Heart right ventricle (tissue), 16 donors: ENCODE data around the gene KIRREL1. TPM values are rescaled to one million over a fixed set of nuclear protein-coding genes. Genes with fewer than 3 reads are reported as not detected.

ENCODE experiments used
- ATAC-seq, 8 donors: fragments of 200-7000 bp; cut with Tn5 transposase; one replicate each; pipeline ENCODE4 v1.9.1; 2020; ENCODE audit warnings: mild to moderate bottlenecking in 8 of 8, moderate library complexity in 8 of 8, moderate number of reproducible peaks in 1 of 8
- DNase-seq, 2 donors: peaks; one replicate each; pipeline ENCODE4 v3.0.0-alpha.2; 2020
- H3K27ac ChIP-seq, 10 donors: fragments of 200-600 bp; sonication (generic) in 2 of 10; one replicate each; pipeline versions ENCODE4 v1.5.0 to v1.8.0; 2020 to 2022; ENCODE audit warnings: mild to moderate bottlenecking in 3 of 10
- H3K27me3 ChIP-seq, 7 donors: fragments of 200-600 bp; one replicate each; pipeline ENCODE4 v1.8.0; 2021 to 2022; ENCODE audit warnings: mild to moderate bottlenecking in 2 of 7
- H3K36me3 ChIP-seq, 9 donors: fragments of 200-600 bp; sonication (generic) in 1 of 9; one replicate each; pipeline versions ENCODE4 v1.5.0 to v1.8.0; 2020 to 2022; ENCODE audit warnings: mild to moderate bottlenecking in 2 of 9
- H3K4me1 ChIP-seq, 9 donors: fragments of 200-600 bp; sonication (generic) in 1 of 9; one replicate each; pipeline versions ENCODE4 v1.5.0 to v1.8.0; 2020 to 2022; ENCODE audit warnings: mild to moderate bottlenecking in 4 of 9
- H3K4me3 ChIP-seq, 10 donors: fragments of 200-600 bp; sonication (generic) in 2 of 10; one replicate each; pipeline versions ENCODE4 v1.5.0 to v1.8.0; 2020 to 2022; ENCODE audit warnings: mild to moderate bottlenecking in 7 of 10, moderate library complexity in 2 of 10
- H3K9me3 ChIP-seq, 11 donors: fragments of 200-600 bp in 10 of 11; sonication (generic) in 2 of 11; one replicate each; pipeline versions ENCODE4 v1.5.0 to v1.8.0; 2013 to 2022; ENCODE audit warnings: mild to moderate bottlenecking in 2 of 11, control low read depth in 1 of 11, moderate library complexity in 1 of 11
- CTCF ChIP-seq, 9 donors: fragments of 200-600 bp; sonication (generic) in 2 of 9; IDR thresholded peaks; one replicate each; pipeline versions ENCODE4 v1.5.0 to v1.8.0; 2021 to 2022; ENCODE audit warnings: antibody characterized with exemption in 9 of 9, mild to moderate bottlenecking in 5 of 9, moderate library complexity in 1 of 9
- WGBS, 2 donors: extraction: QIAGEN DNeasy Blood & Tissue Kit; methylation state at CpG; one replicate each; pipeline ENCODE4 v1.1.7; 2013; ENCODE audit warnings: inconsistent platforms in 1 of 2; 5-methylcytosine and 5-hydroxymethylcytosine counted together
- intact Hi-C, 10 donors: fragments of 100-400 bp; cut with DNase I; formaldehyde crosslinking; loops; one replicate each; pipeline versions ENCODE4 v1.11.1 to v1.14.2; 2022
- polyA plus RNA-seq, 2 donors: library from polyadenylated mRNA; stranded (reverse); fragments of 200-250 nt; gene quantifications; one replicate each; pipeline ENCODE4 v1.2.3, GENCODE V29; 2013
- total RNA-seq, 10 donors: library from RNA; stranded (reverse); fragmentation: NEBNext Ultra II Directional in 3 of 10; extraction: Animal tissue kit (Norgen Biotek cat#: 25700) in 3 of 10; gene quantifications; one replicate each; pipeline versions ENCODE4 v1.2.1 to v1.2.4, GENCODE V29; 2021 to 2023
- donor health status: Arrhythmogenic right ventricular cardiomyopathy.
- donor health status: ischemic (EF 13 %, LVEDD 7.1; RV severe dilation, severe dysfunction).
- donor health status: healthy with polysubstance abuse.
- donor health status: DM: no; HTN: yes; CAD: no.
- donor health status: DM: no; HTN: no; CAD: no.
- donor health status: ischemic (EF 25% LVEDD 6.9; RV normal size, moderate dysfunction).
- donor health status: ischemic (EF 25% LVEDD 5.7; RV mildly dilated, moderate dysfunction).
- donor health status: healthy.
- donor health status: DM: yes; HTN: yes; CAD: no.
- donor health status: Ischemic cardiomyopathy.
- donor health status: ischemic (EF 35%, LVEDD 5.7; RV mildly dilated, moderate dysfunction).
- donor health status: nonischemic (EF 11% LVEDD 7.7; RV severe dilation, severe dysfunction).
- donor health status: DM: yes; HTN: yes; CAD: no.
- donor health status: PGD.
- donor health status: ischemic (EF 29% LVEDD 5.4; RV normal size, mild dysfunction).
- donor health status: nonischemic (EF 23%, LVEDD 6.1; RV moderate dilation, normal function).

KIRREL1 gene
- total and polyA plus RNA-seq, 12 donors, result 4.1 to 14.7 (median 7.4) TPM

DNA sequence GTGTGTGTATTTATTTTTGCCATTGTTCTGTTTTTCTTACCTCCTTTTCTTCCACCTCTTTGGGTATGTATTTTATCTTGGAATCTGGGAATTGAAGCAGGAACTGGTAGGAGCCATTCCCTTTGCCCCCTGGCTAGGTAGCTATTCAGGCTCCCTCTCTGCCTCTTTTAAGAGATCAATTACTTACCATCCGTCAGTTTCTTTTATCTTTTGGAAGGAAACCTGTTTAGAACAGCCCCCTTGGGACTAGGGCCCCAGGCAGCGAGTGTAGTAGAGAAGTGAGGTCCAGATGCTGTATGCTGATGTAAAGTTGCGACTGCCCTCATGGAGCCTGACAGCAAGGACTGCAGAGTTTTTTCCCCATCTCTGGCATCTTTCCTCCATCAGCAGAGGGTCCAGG is 41.6 kb downstream of the KIRREL1 start:
- DNase-seq, result no peak
- peaks cover 0 to 14% (median 0%) of the 10 kb centered on the region in 9 donors for H3K36me3 ChIP-seq
- peaks cover 2 to 54% (median 29%) of the 10 kb centered on the region in 9 donors for H3K4me1 ChIP-seq
- no peaks in the 10 kb centered on the region for H3K27me3 ChIP-seq
- H3K27ac ChIP-seq, result peak overlapping the region in 1 of 10 donors; percentile 9
- no peak overlapping the region for H3K4me3 ChIP-seq
- H3K9me3 ChIP-seq, result no peaks in the 10 kb centered on the region
- ATAC-seq, result no peak
- no peak for TF ChIP-seq CTCF (IDR thresholded peaks at IDR 0.05)
- intact Hi-C loops, result loop anchor here in 3 of 10 donors (2.0 to 5.0 kb wide), 3 partner anchors 38 to 43 kb away; partner anchors contain the start of gene KIRREL1 (in 2 of the 3)
- WGBS, 2 donors, result 69 to 70% methylated on average over 3 of the region's 3 CpGs

DNA sequence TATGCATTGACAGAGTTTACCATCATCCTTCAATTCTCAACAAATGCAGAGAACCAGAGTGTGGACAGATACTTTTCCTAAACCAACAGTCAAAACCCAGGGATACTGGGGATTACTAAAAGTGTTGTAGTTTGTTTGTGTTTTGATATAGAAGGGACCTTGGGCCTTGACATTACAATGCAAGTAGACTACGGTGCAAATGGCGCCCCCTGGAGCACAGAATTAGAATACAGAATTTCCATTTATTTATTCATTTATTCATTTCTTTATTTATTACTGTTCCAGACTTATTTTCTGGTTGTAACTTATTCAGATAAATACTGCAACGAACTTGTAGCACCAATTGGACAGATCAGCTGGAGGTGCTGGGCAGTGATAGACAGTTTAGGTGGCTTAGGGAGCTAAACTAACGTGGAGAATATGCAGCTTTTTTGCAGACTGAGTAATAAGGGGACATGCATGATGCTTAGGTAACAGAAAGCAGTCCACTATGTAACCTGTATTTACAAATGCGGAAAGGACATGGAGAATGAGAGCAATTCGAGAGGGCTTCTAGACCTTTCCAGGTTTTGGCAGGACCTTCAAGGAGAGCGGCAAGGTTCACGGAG is 42.6 kb downstream of the KIRREL1 start:
- 55 to 61% methylated on average over 8 of the region's 8 CpGs for WGBS, 2 donors
- intact Hi-C loops, result loop anchor here in 9 of 10 donors (1.0 to 5.0 kb wide), 6 partner anchors 39 to 51 kb away; partner anchors contain the start of gene KIRREL1 (in 5 of the 9)
- Histone ChIP-seq H3K36me3 (peaks cover 0 to 7% (median 0%) of the 10 kb centered on the region in 9 donors), H3K9me3 (no peaks in the 10 kb centered on the region), H3K4me3 (no peak overlapping the region), H3K27me3 (no peaks in the 10 kb centered on the region), H3K4me1 (peaks cover 2 to 54% (median 29%) of the 10 kb centered on the region in 9 donors), H3K27ac (peak overlapping the region in 1 of 10 donors; percentile 9)
- DNase-seq, result peak in 1 of 2 donors; percentile 35
- ATAC-seq, result peak in 5 of 8 donors; percentile 24 to 55 (median 49)
- TF ChIP-seq CTCF (IDR thresholded peaks at IDR 0.05), result peak; percentile 52 to 85 (median 76)

GRCh38 chr1:158037008-158037865 is 43.8 kb downstream of the KIRREL1 start:
- Histone ChIP-seq H3K27me3 (no peaks in the 10 kb centered on the region), H3K27ac (peak overlapping the region in 4 of 10 donors; percentile 4 to 47 (median 14)), H3K4me3 (no peak overlapping the region), H3K9me3 (no peaks in the 10 kb centered on the region), H3K4me1 (peaks cover 2 to 53% (median 29%) of the 10 kb centered on the region in 9 donors), H3K36me3 (no peaks in the 10 kb centered on the region)
- intact Hi-C loops, result loop anchor here in 7 of 10 donors (2.0 to 5.0 kb wide), 5 partner anchors 40 to 50 kb away; partner anchors contain the start of gene KIRREL1 (in 4 of the 7)
- DNase-seq (no peak), ATAC-seq (peak in 3 of 8 donors; percentile 9 to 18 (median 12))
- TF ChIP-seq CTCF (IDR thresholded peaks at IDR 0.05), result no peak
- 86 to 88% methylated on average over 17 of the region's 17 CpGs for WGBS, 2 donors

GRCh38 chr1:158037866-158038359 is 44.5 kb downstream of the KIRREL1 start:
- Histone ChIP-seq H3K27me3 (no peaks in the 10 kb centered on the region), H3K27ac (peak overlapping the region in 5 of 10 donors; percentile 4 to 47 (median 22)), H3K36me3 (no peaks in the 10 kb centered on the region), H3K4me3 (no peak overlapping the region), H3K9me3 (no peaks in the 10 kb centered on the region), H3K4me1 (peaks cover 2 to 46% (median 29%) of the 10 kb centered on the region in 9 donors)
- WGBS, 2 donors, result 17 to 19% methylated on average over 9 of the region's 9 CpGs
- ATAC-seq, result peak in 7 of 8 donors; percentile 18 to 79 (median 41)
- peak in 1 of 2 donors; percentile 37 for DNase-seq
- intact Hi-C loops, result loop anchor here in 7 of 10 donors (2.0 to 5.0 kb wide), 5 partner anchors 41 to 49 kb away; partner anchors contain the start of gene KIRREL1 (in 4 of the 7)
- TF ChIP-seq CTCF (IDR thresholded peaks at IDR 0.05), result no peak
